Stimulated activated CD8-positive, alpha-beta memory T cell treated with anti-CD3 and anti-CD28 coated beads, Interleukin-12 subunit alpha, Interleukin-12 subunit beta, amount 100 ng/mL, for 4 hours (primary cell): Measurements from ENCODE around the gene XAF1.
"Not testable (repeated sequence)": the region's sequence is repeated elsewhere in the genome, so short reads cannot be mapped to it uniquely, and the experiment has no call there.

Experiments
- DNase-seq: peaks from one replicate; pipeline ENCODE4 v3.0.0-alpha.2; 2020; ENCODE audit warnings: low read depth

XAF1 gene

DNA sequence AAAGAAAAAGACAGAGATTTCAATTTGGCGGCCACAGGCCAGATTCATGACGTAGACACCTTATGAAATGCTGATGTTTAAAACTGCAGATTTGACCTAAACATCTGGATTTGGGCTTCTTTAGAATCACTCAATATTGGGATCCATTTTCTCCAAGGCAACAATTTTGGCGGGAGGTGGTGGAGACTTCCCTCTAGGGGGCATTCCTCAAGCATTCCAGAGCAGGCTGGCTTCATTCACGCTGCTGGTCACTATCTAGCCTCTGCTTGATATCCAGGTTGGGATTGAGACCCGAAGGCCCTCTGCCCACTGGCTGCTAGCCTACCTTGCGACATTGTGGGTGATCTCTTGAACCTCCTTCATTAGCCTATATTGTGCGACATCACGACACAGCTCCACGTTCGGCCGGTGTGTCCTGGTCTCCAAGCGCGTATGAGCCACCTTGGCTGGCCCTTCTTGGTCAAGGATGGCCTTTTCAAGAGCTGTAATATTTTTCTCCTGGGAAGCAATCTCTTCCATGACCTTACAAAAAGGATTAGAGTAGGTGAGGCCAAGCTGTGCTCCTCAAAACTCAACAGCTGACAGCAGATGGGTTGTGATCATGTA, 44.7 kb downstream of the XAF1 start:
- no peak for DNase-seq

DNA sequence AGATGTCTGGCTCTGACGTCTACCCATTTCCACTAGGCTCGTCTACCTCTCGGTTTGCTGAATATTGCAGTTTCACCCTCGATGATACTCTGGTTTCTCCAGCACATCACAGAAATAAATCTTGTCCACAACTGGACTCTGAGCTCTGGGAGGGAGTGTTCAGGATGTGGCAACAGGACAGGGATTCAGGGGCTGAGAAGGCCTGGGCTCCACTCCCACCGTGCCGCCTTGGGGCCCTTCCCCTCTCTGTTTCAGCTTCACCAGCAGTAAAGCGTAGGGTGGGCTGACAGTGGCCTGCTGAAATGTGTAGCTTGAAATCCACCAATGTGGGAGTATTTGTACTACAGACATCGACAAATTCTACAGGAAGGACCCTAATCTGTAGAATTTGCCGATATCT, 55.7 kb downstream of the XAF1 start:
- no peak for DNase-seq

DNA sequence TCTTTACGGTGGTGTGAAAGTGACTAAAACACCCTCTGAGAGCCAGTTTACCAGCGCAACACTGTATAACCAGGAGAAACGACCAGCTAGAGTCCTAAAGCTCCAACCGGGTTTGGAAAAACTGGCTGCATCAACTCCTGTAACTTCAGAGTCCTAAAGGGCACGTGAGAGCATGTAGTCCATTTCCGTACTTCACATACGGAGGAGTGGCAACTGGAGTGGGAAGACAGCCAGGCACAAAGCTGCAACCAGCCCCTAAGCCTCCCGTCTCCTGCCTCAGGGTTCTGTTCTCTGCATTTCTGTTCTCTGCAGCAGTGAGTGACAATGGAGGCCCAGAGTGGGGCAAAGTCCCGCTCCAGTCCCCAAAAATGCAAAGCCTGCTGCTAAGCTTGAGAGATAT, 56.4 kb downstream of the XAF1 start:
- DNase-seq: no peak

DNA sequence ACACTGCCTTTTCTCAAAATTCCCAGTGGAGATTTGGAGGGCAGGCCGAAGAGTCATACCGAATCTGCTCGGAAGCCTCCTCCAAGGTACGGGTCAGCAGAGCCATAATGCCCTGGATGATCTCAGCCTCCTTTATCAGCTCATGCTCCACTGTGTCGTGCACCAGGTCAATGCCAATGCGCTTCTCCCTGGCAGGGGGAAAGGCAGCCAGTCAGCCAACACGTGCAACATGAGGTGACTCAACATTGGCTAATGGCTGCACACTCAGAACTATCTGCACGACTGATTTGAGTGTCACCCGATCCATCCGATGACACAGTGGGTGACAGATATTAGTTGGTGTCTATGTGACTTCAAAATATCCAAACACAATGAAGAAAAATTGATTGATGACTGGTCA, 59.9 kb downstream of the XAF1 start:
- DNase-seq: no peak

DNA sequence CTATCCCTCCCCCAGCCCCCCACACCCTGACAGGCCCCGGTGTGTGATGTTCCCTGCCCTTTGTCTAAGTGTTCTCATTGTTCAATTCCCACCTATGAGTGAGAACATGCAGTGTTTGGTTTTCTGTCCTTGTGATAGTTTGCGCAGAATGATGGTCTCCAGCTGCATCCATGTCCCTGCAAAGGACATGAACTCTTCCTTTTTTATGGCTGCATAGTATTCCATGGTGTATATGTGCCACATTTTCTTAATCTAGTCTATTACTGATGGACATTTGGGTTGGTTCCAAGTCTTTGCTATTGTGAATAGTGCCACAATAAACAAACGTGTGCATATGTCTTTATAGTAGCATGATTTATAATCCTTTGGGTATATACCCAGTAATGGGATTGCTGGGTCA, 60.5 kb downstream of the XAF1 start:
- not testable (repeated sequence) for DNase-seq

DNA sequence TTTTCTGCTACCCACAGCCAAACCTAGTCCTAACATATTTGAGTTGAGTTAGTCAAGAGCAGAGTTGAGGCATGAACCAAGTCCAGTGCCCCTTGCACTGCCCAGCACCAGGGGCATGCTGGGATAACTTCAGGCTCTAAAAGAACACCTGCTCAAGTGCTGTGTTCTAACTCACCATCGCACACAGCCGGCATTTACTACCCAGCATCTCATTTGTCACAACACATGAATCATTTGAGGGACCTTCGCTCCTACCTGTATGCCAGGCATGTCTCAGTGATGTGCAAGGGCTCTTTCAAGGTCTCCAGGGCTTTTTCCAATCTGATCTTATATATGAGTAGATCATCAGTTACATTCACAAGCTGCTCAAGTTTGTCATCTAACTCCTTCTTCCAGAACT, 63.1 kb downstream of the XAF1 start:
- DNase-seq: no peak

DNA sequence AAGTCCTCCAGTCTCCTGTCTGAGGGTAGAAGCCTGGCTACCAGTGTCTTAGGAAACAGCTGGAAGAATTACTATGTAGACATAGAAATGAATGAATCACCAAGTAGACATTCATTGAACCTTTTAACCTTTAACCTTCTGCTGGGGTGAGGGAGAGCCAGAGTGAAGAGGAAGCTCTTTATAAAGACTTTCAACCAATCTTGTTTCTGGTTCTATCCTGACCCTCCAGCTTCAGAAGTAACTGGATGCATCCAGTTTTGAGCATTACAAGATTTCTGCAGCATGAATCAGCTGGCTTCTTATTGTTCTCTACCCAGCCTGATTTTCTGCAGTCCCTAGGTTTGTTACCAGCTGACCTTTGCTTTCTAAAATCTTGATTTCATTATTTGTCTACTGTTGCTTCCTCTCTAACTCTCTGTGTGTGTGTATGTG, 67.2 kb downstream of the XAF1 start:
- DNase-seq: no peak
